HepG2 (cell line): ENCODE measurements around the gene CPLX3. TPM values are rescaled to one million over a fixed set of nuclear protein-coding genes. Genes with fewer than 3 reads are reported as not detected.

Experiments used
- DNMT1 ChIP-seq: sonication (generic); formaldehyde crosslinking; IDR thresholded peaks from 2 replicates; pipeline ENCODE4 v1.5.1; 2020; ENCODE audit warnings: mild to moderate bottlenecking, missing genetic modification reagents
- ELF4 ChIP-seq: sonication (generic); formaldehyde crosslinking; IDR thresholded peaks from 2 replicates; pipeline ENCODE4 v1.5.0; 2020; ENCODE audit warnings: missing genetic modification reagents, mild to moderate bottlenecking, moderate library complexity, borderline replicate concordance
- FIP1L1 ChIP-seq: fragments of 200-400 bp; formaldehyde crosslinking; IDR thresholded peaks from 2 replicates; pipeline ENCODE4 v1.6.1; 2018; ENCODE audit warnings: low read depth, mild to moderate bottlenecking, low read length, moderate library complexity, borderline replicate concordance; ENCODE audit not compliant: insufficient read depth
- FOXC1 ChIP-seq: sonication (generic); formaldehyde crosslinking; IDR thresholded peaks from 2 replicates; pipeline ENCODE4 v1.8.0; 2022; ENCODE audit warnings: mild to moderate bottlenecking, missing genetic modification reagents, borderline replicate concordance
- GABPB1 ChIP-seq: IDR thresholded peaks from 2 replicates; pipeline ENCODE4 v1.6.1; 2016; ENCODE audit warnings: mild to moderate bottlenecking, missing genetic modification reagents, moderate library complexity, missing compliant biosample characterization
- HNRNPL ChIP-seq: fragments of 200-400 bp; formaldehyde crosslinking; IDR thresholded peaks from 2 replicates; pipeline ENCODE4 v1.6.1; 2017; ENCODE audit warnings: mild to moderate bottlenecking, low read depth, low read length
- MEIS1 ChIP-seq: sonication (generic); formaldehyde crosslinking; IDR thresholded peaks from 2 replicates; pipeline ENCODE4 v1.9.0; 2021; ENCODE audit warnings: mild to moderate bottlenecking, missing genetic modification reagents, moderate library complexity, borderline replicate concordance
- MIER3 ChIP-seq: IDR thresholded peaks from 2 replicates; pipeline ENCODE4 v1.6.1; 2016; ENCODE audit warnings: missing compliant biosample characterization, borderline replicate concordance
- NCOA1 ChIP-seq: sonication (generic); formaldehyde crosslinking; IDR thresholded peaks from 2 replicates; pipeline ENCODE4 v1.9.0; 2021; ENCODE audit warnings: missing genetic modification reagents
- REPIN1 ChIP-seq: sonication (generic); formaldehyde crosslinking; IDR thresholded peaks from 2 replicates; pipeline ENCODE4 v1.8.0; 2022; ENCODE audit warnings: missing genetic modification reagents, low read depth, mild to moderate bottlenecking, borderline replicate concordance
- SP5 ChIP-seq: IDR thresholded peaks from 2 replicates; pipeline ENCODE4 v1.6.1; 2016; ENCODE audit warnings: low read depth, borderline replicate concordance
- TBX3 ChIP-seq: fragments of 450-650 bp; IDR thresholded peaks from 2 replicates; pipeline ENCODE4 v1.6.1; 2017; ENCODE audit warnings: antibody characterized with exemption, mild to moderate bottlenecking, inconsistent platforms, borderline replicate concordance
- TP53 ChIP-seq: sonication (generic); formaldehyde crosslinking; conservative IDR thresholded peaks from 2 replicates; pipeline ENCODE4 v1.4.0; 2020; ENCODE audit warnings: missing genetic modification reagents
- YY1 ChIP-seq: IDR thresholded peaks from 2 replicates; pipeline ENCODE4 v1.6.1; 2011; ENCODE audit warnings: low read length, low read depth, moderate library complexity, mild to moderate bottlenecking; ENCODE audit not compliant: insufficient read depth, insufficient replicate concordance
- ZMYM3 ChIP-seq: sonication (generic); formaldehyde crosslinking; IDR thresholded peaks from 2 replicates; pipeline ENCODE4 v1.5.1; 2020; ENCODE audit warnings: mild to moderate bottlenecking, missing genetic modification reagents
- ZNF143 ChIP-seq: sonication (generic); formaldehyde crosslinking; IDR thresholded peaks from 2 replicates; pipeline ENCODE4 v1.4.0; 2020; ENCODE audit warnings: missing genetic modification reagents
- ZNF263 ChIP-seq: sonication (generic); formaldehyde crosslinking; IDR thresholded peaks from 2 replicates; pipeline ENCODE4 v1.4.0; 2020; ENCODE audit warnings: missing genetic modification reagents
- ZNF552 ChIP-seq: sonication (generic); formaldehyde crosslinking; IDR thresholded peaks from 2 replicates; pipeline ENCODE4 v1.9.0; 2022; ENCODE audit warnings: missing genetic modification reagents, mild to moderate bottlenecking, borderline replicate concordance
- ZNF556 ChIP-seq: sonication (generic); formaldehyde crosslinking; IDR thresholded peaks from 2 replicates; pipeline ENCODE4 v1.4.0; 2020; ENCODE audit warnings: mild to moderate bottlenecking, missing genetic modification reagents, borderline replicate concordance
- ZNF749 ChIP-seq: sonication (generic); formaldehyde crosslinking; IDR thresholded peaks from 2 replicates; pipeline ENCODE4 v1.8.0; 2022; ENCODE audit warnings: mild to moderate bottlenecking, missing genetic modification reagents, moderate library complexity, borderline replicate concordance
- ZNF761 ChIP-seq: sonication (generic); formaldehyde crosslinking; conservative IDR thresholded peaks from 2 replicates; pipeline ENCODE4 v1.4.0; 2020; ENCODE audit warnings: mild to moderate bottlenecking, missing genetic modification reagents
- ZNF792 ChIP-seq: IDR thresholded peaks from 2 replicates; pipeline ENCODE4 v1.6.1; 2016
- polyA plus RNA-seq, 8 experiments: library from polyadenylated mRNA; depleted of rRNA in 3 of 8; stranded (reverse) in 7 of 8; unstranded in 1 of 8; fragments of >200 nt; fragmentation: Illumina TruSeq in 4 of 8; extraction: Trizol in 4 of 8; gene quantifications; 2 replicates each; pipeline versions ENCODE4 v1.2.1 to v1.2.3, GENCODE V29; 2011 to 2016; ENCODE audit warnings: low read depth in 4 of 8, missing spikeins in 1 of 8, mixed read lengths in 1 of 8; ENCODE audit not compliant: insufficient read depth in 1 of 8
- total RNA-seq, 5 experiments: library from RNA; depleted of rRNA; stranded (reverse); fragments of >200 nt; fragmentation: Illumina TruSeq; extraction: Trizol; gene quantifications; 2 replicates each; pipeline ENCODE4 v1.2.3, GENCODE V29; 2016; ENCODE audit warnings: low read depth in 1 of 5
- TF ChIP-seq, protein P1 (sequence below): sonication (generic); formaldehyde crosslinking; IDR thresholded peaks from 2 replicates; pipeline ENCODE4 v1.4.0; 2020; ENCODE audit warnings: missing genetic modification reagents
- TF ChIP-seq, protein P2 (sequence below): sonication (generic); formaldehyde crosslinking; IDR thresholded peaks from 2 replicates; pipeline ENCODE4 v1.4.0; 2020; ENCODE audit warnings: missing genetic modification reagents
- TF ChIP-seq, protein P3 (sequence below): sonication (generic); formaldehyde crosslinking; IDR thresholded peaks from 2 replicates; pipeline ENCODE4 v1.4.0; 2020; ENCODE audit warnings: mild to moderate bottlenecking, low read depth, missing genetic modification reagents

CPLX3 gene
- total and polyA plus RNA-seq, 2 of the 13 experiments (the other 11 are each of a cell fraction or from before 2014, with no cell fraction given): not detected

DNA sequence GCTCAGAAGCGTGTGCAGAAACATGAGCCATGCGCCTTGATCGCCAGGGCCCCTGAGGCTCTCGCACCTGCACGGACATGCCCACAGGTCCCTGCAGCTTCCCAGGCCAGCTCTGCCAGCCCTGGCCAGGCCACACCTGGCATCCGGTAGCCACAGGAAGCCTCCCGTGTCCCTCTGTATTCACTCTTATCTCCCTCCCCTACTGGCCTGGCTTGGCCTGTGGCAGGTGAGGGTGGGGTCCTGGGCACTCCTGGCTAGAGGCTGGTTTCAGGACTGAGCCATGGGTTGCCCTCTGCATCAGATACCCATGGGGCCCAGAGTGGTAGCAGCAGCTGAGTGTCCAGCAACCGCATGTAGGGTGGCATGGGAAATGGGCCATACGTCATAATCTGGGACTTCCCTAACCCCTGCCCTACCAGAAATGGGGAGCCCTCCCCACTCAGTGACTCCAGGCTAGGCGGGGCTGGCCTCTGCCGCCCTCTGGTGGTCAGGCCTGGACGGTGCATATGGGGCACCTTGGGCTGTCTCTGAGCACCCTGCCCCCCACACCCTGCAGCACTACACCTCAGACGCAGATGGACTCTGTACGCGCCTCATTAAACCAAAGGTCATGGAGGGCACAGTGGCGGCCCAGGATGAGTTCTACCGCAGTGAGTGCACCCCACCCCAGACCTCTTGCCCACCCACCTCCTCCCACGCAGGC lies 26.4 kb upstream of the CPLX3 start (continued):
- TF ChIP-seq ZNF792 (CRISPR knock-in tag): 0 out of 2 replicates have a peak, but pooled peaks have one; percentile 48
- TF ChIP-seq NCOA1: 0 out of 2 replicates have a peak, but pooled peaks have one; percentile 41
- TF ChIP-seq, protein P1, sequence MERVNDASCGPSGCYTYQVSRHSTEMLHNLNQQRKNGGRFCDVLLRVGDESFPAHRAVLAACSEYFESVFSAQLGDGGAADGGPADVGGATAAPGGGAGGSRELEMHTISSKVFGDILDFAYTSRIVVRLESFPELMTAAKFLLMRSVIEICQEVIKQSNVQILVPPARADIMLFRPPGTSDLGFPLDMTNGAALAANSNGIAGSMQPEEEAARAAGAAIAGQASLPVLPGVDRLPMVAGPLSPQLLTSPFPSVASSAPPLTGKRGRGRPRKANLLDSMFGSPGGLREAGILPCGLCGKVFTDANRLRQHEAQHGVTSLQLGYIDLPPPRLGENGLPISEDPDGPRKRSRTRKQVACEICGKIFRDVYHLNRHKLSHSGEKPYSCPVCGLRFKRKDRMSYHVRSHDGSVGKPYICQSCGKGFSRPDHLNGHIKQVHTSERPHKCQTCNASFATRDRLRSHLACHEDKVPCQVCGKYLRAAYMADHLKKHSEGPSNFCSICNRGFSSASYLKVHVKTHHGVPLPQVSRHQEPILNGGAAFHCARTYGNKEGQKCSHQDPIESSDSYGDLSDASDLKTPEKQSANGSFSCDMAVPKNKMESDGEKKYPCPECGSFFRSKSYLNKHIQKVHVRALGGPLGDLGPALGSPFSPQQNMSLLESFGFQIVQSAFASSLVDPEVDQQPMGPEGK: peak; percentile 87
- 0 out of 2 replicates have a peak, but pooled peaks have one; percentile 30 for TF ChIP-seq ZNF552 (CRISPR knock-in tag)
- TF ChIP-seq ZNF749: no peak
- no peak for TF ChIP-seq TP53 (CRISPR knock-in tag)
- peak; percentile 39; the same call in 1 of the 2 replicates for TF ChIP-seq GABPB1 (CRISPR knock-in tag)
- peak; percentile 53; the same call in 1 of the 2 replicates for TF ChIP-seq MEIS1
- TF ChIP-seq REPIN1 (CRISPR knock-in tag): 0 out of 2 replicates have a peak, but pooled peaks have one; percentile 43
- no peak for TF ChIP-seq ZNF263
- no peak for TF ChIP-seq ZNF143 (CRISPR knock-in tag)
- peak; percentile 40; the same call in 1 of the 2 replicates for TF ChIP-seq ZMYM3 (CRISPR knock-in tag)
- TF ChIP-seq TBX3: no peak
- TF ChIP-seq, protein P2, sequence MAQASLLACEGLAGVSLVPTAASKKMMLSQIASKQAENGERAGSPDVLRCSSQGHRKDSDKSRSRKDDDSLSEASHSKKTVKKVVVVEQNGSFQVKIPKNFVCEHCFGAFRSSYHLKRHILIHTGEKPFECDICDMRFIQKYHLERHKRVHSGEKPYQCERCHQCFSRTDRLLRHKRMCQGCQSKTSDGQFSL: peak; percentile 43; the same call in 1 of the 2 replicates
- TF ChIP-seq, protein P3, sequence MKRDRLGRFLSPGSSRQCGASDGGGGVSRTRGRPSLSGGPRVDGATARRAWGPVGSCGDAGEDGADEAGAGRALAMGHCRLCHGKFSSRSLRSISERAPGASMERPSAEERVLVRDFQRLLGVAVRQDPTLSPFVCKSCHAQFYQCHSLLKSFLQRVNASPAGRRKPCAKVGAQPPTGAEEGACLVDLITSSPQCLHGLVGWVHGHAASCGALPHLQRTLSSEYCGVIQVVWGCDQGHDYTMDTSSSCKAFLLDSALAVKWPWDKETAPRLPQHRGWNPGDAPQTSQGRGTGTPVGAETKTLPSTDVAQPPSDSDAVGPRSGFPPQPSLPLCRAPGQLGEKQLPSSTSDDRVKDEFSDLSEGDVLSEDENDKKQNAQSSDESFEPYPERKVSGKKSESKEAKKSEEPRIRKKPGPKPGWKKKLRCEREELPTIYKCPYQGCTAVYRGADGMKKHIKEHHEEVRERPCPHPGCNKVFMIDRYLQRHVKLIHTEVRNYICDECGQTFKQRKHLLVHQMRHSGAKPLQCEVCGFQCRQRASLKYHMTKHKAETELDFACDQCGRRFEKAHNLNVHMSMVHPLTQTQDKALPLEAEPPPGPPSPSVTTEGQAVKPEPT (CRISPR knock-in tag): no peak
- 0 out of 2 replicates have a peak, but pooled peaks have one; percentile 55 for TF ChIP-seq FOXC1 (CRISPR knock-in tag)
- 0 out of 2 replicates have a peak, but pooled peaks have one; percentile 52 for TF ChIP-seq MIER3 (CRISPR knock-in tag)
- peak; percentile 22 for TF ChIP-seq YY1
- 0 out of 2 replicates have a peak, but pooled peaks have one; percentile 33 for TF ChIP-seq ZNF556 (CRISPR knock-in tag)
- peak; percentile 73; the same call in 1 of the 2 replicates for TF ChIP-seq HNRNPL
- TF ChIP-seq FIP1L1: no peak
- TF ChIP-seq SP5: peak; percentile 28; the same call in 1 of the 2 replicates
- no peak for TF ChIP-seq ELF4
- TF ChIP-seq ZNF761 (CRISPR knock-in tag): 0 out of 2 replicates have a peak, but pooled peaks have one; percentile 21
- TF ChIP-seq DNMT1 (CRISPR knock-in tag): no peak
